Neural cell (in vitro differentiated cells): Measurements from ENCODE around the gene TMCC1.

Experiments used
- CTCF ChIP-seq: fragments of 450-650 bp; IDR thresholded peaks from 2 replicates; pipeline ENCODE4 v1.5.1; 2014; ENCODE audit warnings: antibody characterized with exemption, mild to moderate bottlenecking, moderate library complexity; ENCODE audit not compliant: poor library complexity, severe bottlenecking
- POLR2AphosphoS5 ChIP-seq: IDR thresholded peaks from 2 replicates; pipeline ENCODE4 v1.6.1; 2012
- RAD21 ChIP-seq: fragments of 450-650 bp; conservative IDR thresholded peaks from 2 replicates; pipeline ENCODE4 v1.6.1; 2014; ENCODE audit warnings: antibody characterized with exemption, mild to moderate bottlenecking, moderate library complexity

DNA sequence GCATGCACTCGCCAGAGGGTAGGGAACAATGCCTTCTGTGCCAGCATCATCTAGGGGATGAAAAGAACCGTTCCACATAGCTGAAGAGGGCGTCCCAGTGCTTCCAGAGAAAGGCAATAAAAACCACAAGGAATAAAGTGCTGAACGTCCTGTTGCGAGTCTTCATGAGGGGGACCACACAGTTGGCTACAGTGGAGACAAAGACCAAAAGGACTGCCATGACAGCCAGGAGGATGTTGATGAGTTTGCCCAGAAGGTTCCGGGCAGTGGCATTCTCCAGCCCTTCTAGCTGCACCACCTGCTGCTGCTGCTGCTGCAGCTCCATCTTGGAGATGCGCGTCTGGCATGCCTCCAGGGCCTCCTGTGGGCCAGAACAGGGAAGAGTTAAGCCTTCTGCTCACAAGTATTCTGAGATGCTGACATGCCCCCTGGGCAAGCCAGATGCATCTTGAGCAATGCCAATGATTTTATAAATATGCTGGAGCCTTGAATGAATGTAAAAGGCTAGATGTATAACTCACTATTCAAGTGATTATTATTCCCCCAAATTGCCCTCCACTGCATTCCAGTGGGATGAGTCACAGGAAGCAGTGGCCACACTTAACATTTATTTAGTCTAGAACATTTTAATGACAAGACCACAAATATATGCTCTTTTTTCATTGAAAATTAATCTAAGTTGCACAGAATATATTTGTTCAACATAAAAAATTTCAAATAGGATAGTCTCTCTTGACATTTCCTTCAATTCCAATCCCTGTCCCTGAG lies 241.9 kb downstream of the TMCC1 start:
- TF ChIP-seq CTCF (no peak), POLR2AphosphoS5 (no peak), RAD21 (no peak)
